HFFc6 (cell line): ENCODE data around the gene RASA1. TPM values are rescaled to one million over a fixed set of nuclear protein-coding genes. Genes with fewer than 3 reads are reported as not detected.
A peak's percentile ranks its signal among the peaks of the same experiment; 100 is the strongest.

Experiments
- DNase-seq: peaks from one replicate; pipeline ENCODE4 v3.0.0-alpha.2; 2018
- H3K27ac Mint-ChIP-seq: 2 replicates; pipeline ENCODE4 v1.8.0; 2020; ENCODE audit warnings: mild to moderate bottlenecking, mixed read lengths
- H3K27me3 Mint-ChIP-seq: 2 replicates; pipeline ENCODE4 v1.8.0; 2021; ENCODE audit warnings: mild to moderate bottlenecking, moderate library complexity, mixed read lengths; ENCODE audit not compliant: insufficient read depth
- H3K36me3 Mint-ChIP-seq: 2 replicates; pipeline ENCODE4 v1.8.0; 2021; ENCODE audit warnings: low read depth, mixed read lengths
- H3K4me1 Mint-ChIP-seq: 2 replicates; pipeline ENCODE4 v1.8.0; 2020; ENCODE audit warnings: low read depth, mixed read lengths
- H3K4me3 Mint-ChIP-seq: 2 replicates; pipeline ENCODE4 v1.8.0; 2020; ENCODE audit warnings: mild to moderate bottlenecking, moderate library complexity, mixed read lengths
- H3K9me3 Mint-ChIP-seq: 2 replicates; pipeline ENCODE4 v1.8.0; 2020; ENCODE audit warnings: mild to moderate bottlenecking, mixed read lengths
- total RNA-seq, 6 experiments: library from RNA; stranded (reverse); fragmentation: NEBNext Ultra II Directional; extraction: Animal tissue kit (Norgen Biotek cat#: 25700); gene quantifications; 2 replicates in 1 of 6; 3 replicates in 5 of 6; pipeline ENCODE4 v1.2.3, GENCODE V29; 2021
- TF ChIP-seq, protein P1 (sequence below): fragments of 200-600 bp; sonication (generic); IDR thresholded peaks from 2 replicates; pipeline ENCODE4 v1.5.0; 2021; ENCODE audit warnings: antibody characterized with exemption, mild to moderate bottlenecking

Gene RASA1
- total RNA-seq, 6 experiments from 2014 or later, result 61.6 to 89.8 (median 64.9) TPM

DNA sequence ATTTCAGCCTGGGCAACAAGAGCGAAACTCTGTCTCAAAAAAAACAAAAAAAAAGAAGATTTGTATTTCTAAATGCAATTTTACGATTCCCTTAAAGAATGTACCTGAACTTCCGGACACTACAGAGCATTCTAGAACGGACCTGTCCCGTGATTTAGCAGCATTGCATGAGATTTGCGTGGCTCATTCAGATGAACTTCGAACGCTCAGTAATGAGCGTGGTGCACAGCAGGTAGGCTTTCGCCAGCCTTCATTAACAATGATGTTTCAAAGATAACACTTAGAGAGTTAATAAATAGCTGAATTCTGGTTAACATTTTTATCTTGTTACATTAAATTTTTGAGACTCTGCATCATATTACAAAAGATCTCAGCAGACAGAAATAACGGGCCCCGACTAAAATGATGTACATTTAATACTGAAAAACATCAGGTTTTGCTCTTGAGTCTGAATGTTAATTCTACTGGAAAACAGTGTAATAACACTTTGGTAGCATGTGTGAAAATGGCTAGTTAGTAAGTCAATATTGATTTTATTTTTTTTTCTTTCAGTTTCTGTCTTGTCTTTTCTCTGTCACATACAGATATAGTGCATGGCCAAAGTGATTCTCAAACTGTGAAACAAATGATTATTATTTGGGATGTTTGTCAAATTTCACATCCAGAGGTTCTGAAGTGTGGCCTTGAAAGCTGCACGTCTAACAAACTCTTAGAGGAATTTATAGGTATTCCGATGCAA is 121.8 kb downstream of the RASA1 start:
- TF ChIP-seq, protein P1, sequence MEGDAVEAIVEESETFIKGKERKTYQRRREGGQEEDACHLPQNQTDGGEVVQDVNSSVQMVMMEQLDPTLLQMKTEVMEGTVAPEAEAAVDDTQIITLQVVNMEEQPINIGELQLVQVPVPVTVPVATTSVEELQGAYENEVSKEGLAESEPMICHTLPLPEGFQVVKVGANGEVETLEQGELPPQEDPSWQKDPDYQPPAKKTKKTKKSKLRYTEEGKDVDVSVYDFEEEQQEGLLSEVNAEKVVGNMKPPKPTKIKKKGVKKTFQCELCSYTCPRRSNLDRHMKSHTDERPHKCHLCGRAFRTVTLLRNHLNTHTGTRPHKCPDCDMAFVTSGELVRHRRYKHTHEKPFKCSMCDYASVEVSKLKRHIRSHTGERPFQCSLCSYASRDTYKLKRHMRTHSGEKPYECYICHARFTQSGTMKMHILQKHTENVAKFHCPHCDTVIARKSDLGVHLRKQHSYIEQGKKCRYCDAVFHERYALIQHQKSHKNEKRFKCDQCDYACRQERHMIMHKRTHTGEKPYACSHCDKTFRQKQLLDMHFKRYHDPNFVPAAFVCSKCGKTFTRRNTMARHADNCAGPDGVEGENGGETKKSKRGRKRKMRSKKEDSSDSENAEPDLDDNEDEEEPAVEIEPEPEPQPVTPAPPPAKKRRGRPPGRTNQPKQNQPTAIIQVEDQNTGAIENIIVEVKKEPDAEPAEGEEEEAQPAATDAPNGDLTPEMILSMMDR, result no peak
- peaks cover 70% of the 10 kb centered on the region for H3K36me3 Mint-ChIP-seq
- H3K4me3 Mint-ChIP-seq, result no peak overlapping the region

DNA sequence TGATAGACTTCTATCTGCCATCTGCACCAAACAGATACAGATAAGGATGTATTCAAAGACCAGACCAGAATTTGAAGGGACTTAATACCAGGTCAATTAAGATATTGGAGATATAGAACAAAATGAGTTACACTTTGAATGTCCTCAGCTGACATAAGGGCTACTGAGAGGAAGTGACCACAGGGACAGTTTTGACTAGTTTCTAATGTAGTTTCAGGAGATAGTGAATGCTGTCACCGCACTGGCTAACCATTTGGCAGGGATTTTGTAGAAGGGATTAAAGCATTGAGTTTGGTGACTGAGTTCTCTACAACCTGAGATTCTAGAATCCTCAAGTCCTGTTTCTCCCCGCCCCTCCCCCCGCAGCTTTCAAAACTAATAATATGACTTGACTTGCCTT is 122.4 kb downstream of the RASA1 start:
- TF ChIP-seq, protein P1, result no peak
- Mint-ChIP-seq H3K27me3 (peaks cover 2% of the 10 kb centered on the region), H3K27ac (peak overlapping the region; percentile 84), H3K4me3 (no peak overlapping the region; the same call in 1 of the 2 replicates), H3K4me1 (peaks cover 59% of the 10 kb centered on the region), H3K9me3 (no peaks in the 10 kb centered on the region), H3K36me3 (peaks cover 76% of the 10 kb centered on the region)
- DNase-seq, result no peak

More for the DNA sequence above, 121.8 kb downstream of the RASA1 start:
- Mint-ChIP-seq H3K9me3 (no peaks in the 10 kb centered on the region), H3K27me3 (no peaks in the 10 kb centered on the region), H3K4me1 (peaks cover 53% of the 10 kb centered on the region), H3K27ac (peak overlapping the region; percentile 84)
- DNase-seq, result no peak

DNA sequence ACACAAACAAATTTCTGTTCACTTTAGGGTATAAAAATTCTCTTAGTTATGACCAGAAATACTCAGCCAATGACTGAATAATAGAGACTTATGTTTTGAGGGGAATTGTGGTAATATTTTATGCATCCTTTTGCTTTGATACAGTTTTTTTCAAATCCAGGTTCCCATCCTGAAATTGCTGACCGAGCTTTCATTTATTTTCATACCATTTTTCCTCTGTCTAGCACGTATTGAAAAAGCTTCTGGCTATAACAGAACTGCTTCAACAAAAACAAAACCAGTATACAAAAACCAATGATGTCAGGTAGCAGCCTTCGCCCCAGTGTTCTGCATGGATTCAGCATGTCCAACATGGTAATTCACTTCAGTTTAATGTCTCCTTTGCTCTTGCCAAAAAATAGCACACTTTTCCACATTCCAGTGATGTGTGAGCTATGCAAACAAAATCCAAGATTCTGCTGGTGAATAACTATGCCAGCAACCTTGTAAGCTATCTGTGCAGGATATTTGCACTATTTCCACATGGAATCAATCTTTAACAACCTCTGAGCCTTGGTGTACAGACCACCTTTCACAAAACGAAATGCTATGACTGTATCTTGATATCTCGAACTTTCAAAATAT is 123.0 kb downstream of the RASA1 start:
- TF ChIP-seq, protein P1, result no peak
- Mint-ChIP-seq H3K27ac (peak overlapping the region; percentile 84), H3K4me3 (peak overlapping the region; percentile 5), H3K4me1 (peaks cover 64% of the 10 kb centered on the region), H3K36me3 (peaks cover 79% of the 10 kb centered on the region), H3K9me3 (no peaks in the 10 kb centered on the region), H3K27me3 (peaks cover 2% of the 10 kb centered on the region)
- DNase-seq, result no peak

DNA sequence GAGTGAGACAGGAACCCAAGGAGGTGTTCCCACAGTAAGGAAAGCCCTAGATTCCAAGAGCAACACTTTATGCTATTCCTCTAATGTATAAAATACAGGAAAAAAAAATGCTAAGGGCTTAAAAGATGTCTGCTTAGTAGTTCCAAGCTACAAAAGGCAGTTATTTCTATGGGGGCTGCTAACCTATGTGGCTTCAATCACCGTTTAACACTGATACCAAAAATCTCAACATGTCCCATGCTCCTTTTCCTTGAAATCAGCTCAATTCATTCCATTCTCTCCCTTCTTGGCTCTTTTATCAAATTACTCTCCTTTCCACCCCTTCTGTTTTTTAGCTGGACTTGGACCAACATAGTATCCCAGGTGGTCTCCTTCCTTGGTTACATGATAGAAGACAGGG is 124.5 kb downstream of the RASA1 start:
- Mint-ChIP-seq H3K4me3 (peak overlapping the region; percentile 24; the same call in 1 of the 2 replicates), H3K27ac (peak overlapping the region; percentile 84), H3K36me3 (peaks cover 69% of the 10 kb centered on the region), H3K9me3 (no peaks in the 10 kb centered on the region), H3K4me1 (peaks cover 64% of the 10 kb centered on the region), H3K27me3 (peaks cover 2% of the 10 kb centered on the region)
- TF ChIP-seq, protein P1, result no peak
- no peak for DNase-seq

DNA sequence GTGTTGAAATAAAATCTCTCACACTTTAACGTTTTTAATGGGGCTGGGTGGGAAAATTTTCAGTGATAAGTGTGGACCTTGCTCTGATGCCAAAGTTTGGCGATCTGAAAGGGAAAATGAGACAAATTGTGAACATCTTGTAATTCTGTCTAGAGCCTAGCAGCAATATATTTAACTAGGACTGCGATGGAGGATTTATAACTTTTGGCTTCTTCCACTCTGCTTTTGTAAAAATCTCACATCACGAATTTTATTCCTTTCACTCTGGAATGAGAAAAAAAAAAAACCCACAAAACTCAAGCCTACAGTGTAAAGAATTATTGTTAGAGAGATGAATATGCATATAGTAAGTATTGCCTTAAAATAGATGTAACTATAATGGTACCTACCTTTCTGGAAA is 125.1 kb downstream of the RASA1 start:
- peak overlapping the region; percentile 84 for H3K27ac Mint-ChIP-seq
- DNase-seq, result no peak
- peaks cover 64% of the 10 kb centered on the region for H3K4me1 Mint-ChIP-seq
- H3K27me3 Mint-ChIP-seq, result peaks cover 2% of the 10 kb centered on the region
- TF ChIP-seq, protein P1, result no peak
- peak overlapping the region; percentile 57 for H3K4me3 Mint-ChIP-seq
- peaks cover 71% of the 10 kb centered on the region for H3K36me3 Mint-ChIP-seq
- H3K9me3 Mint-ChIP-seq, result no peaks in the 10 kb centered on the region
